HG03045 (cell line): ENCODE data around the gene PHRF1.

Source experiments
- ATAC-seq: cut with Tn5 transposase; IDR thresholded peaks from one replicate; pipeline ENCODE4 v1.9.1; 2021; ENCODE audit warnings: mild to moderate bottlenecking, moderate library complexity; ENCODE audit not compliant: unreplicated experiment

Gene PHRF1, protein sequence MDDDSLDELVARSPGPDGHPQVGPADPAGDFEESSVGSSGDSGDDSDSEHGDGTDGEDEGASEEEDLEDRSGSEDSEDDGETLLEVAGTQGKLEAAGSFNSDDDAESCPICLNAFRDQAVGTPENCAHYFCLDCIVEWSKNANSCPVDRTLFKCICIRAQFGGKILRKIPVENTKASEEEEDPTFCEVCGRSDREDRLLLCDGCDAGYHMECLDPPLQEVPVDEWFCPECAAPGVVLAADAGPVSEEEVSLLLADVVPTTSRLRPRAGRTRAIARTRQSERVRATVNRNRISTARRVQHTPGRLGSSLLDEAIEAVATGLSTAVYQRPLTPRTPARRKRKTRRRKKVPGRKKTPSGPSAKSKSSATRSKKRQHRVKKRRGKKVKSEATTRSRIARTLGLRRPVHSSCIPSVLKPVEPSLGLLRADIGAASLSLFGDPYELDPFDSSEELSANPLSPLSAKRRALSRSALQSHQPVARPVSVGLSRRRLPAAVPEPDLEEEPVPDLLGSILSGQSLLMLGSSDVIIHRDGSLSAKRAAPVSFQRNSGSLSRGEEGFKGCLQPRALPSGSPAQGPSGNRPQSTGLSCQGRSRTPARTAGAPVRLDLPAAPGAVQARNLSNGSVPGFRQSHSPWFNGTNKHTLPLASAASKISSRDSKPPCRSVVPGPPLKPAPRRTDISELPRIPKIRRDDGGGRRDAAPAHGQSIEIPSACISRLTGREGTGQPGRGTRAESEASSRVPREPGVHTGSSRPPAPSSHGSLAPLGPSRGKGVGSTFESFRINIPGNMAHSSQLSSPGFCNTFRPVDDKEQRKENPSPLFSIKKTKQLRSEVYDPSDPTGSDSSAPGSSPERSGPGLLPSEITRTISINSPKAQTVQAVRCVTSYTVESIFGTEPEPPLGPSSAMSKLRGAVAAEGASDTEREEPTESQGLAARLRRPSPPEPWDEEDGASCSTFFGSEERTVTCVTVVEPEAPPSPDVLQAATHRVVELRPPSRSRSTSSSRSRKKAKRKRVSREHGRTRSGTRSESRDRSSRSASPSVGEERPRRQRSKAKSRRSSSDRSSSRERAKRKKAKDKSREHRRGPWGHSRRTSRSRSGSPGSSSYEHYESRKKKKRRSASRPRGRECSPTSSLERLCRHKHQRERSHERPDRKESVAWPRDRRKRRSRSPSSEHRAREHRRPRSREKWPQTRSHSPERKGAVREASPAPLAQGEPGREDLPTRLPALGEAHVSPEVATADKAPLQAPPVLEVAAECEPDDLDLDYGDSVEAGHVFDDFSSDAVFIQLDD (N-terminal part only)

GRCh38 chr11:575996-576768, at the start of gene PHRF1:
PHRF1 (plus strand) TSS chr11:576470; CDS start chr11:581513, 5,043 bp downstream.
- peak; percentile 79 for ATAC-seq

- ATAC-seq = no peak
These were observed 48.0 kb upstream of the PHRF1 start for GRCh38 chr11:528166-528814.

DNA sequence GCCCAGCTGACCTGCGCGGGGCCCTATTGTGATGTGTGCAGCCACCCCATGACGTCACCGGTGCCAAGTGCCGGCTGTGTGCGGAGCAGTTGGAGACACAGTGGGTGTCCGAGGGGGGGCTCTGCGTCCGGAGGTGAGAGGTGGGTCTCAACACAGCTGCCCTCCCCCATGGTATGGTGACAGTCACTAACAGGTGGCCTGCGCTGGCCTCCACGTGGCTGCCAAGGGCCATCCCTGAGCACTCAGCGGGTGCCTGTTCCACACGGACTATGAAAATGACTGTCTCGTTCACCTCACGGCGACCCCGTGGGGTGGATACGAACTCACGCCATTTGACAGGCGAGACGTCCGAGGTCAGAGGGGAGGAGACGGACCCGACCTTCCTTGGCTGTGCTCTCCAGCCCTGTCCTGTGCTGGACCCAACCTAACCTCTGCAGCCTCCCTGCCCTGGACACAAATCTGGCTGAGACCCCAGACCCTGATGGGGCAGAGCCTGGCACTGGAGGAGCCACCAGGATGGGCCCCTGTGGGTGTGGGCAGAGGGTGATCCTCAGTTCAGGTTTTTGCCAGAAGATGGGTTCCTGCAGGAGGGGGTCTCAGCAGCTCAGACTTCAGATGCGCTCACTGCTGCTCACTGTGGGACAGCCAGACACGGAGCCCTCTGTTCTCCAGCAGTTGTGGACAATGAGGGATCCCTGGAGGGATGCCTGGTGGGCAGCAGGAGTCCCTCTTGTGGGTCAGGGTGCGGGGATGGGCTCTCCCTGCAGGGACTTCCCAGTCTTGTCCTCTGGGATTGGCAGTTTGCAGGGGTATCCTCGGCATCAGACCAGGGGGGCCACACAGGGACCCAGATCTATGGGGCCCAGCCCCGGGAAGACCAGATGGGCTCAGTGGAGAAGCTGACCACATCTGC, 47.2 kb upstream of the PHRF1 start:
- ATAC-seq = no peak

DNA sequence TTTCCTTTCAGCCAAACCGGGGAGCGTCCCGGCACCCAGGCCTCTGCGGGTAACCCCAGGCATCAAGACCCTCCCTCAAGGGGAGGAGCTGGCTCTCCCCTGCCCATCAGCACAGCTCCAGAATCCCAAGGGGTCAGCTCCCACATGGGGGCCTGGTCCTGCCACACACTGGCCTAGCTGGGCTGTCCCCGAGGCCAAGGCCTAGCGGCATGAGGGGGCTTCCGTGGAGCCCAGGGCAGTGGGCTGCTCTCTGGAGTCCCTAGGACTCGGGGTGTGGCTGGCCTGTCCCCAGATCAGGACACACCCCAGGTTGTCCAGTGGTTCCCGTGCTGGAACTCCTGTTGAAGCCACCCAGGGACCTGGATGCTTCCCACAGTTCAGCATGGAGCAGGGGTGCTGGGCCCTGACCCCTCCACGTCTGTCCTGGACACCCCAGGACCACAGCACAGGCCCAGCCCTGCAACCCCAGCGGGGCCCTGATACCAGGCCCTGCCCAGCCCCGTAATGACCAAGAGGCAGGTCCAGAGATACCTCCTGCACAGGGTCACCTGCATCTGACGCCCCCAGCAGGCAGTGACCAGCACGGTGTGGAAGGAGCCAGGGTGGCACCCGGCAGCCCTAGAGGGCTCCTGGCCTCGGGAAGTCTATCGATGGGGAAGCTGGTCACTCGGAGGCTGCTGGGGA, 46.4 kb upstream of the PHRF1 start:
- no peak for ATAC-seq

DNA sequence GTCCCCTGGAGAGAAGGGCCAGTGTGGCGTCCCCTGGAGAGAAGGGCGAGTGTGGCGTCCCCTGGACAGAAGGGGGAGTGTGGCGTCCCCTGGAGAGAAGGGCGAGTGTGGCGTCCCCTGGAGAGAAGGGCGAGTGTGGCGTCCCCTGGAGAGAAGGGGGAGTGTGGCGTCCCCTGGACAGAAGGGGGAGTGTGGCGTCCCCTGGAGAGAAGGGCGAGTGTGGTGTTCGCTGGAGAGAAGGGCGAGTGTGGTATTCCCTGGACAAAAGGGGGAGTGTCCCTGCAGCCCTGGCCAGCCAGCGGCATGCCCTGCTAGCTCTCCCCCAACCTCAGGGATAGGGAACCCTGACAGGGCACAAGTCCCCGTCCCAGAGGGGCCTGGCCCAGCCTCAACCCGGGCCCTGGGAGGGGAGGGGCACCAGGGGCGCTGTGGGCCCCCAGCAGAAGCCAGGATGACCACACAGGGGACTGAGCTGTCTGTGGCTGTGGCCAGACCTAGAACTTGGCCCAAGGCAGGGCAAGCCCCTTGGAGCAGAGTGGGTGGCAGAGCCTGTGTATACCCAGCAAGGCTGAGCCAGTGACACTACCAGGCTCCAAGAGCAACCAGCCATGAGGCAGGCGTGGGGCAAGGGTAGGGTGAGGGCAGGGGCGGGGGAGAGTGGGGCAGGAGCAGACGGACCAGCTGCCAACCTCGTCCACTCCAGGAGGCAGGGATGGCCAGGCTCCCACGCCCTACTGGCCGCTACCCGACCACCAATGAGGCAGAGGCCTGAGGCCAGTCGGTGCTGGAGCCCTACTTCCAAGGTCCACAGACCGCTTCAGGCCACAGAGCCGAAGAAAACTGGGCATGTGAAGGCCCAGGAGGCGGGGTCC, 45.1 kb upstream of the PHRF1 start:
- no peak for ATAC-seq

GRCh38 chr11:531919-532526, 44.2 kb upstream of the PHRF1 start:
- ATAC-seq = no peak

- ATAC-seq = no peak
These were observed 43.7 kb upstream of the PHRF1 start for GRCh38 chr11:532527-532985.

GRCh38 chr11:532986-533585, 43.2 kb upstream of the PHRF1 start:
- ATAC-seq = no peak

- ATAC-seq = no peak
These were observed 42.5 kb upstream of the PHRF1 start for GRCh38 chr11:533586-534395.

- ATAC-seq = no peak
These were observed 41.7 kb upstream of the PHRF1 start for GRCh38 chr11:534396-535209.

GRCh38 chr11:535210-535518, 41.1 kb upstream of the PHRF1 start:
- ATAC-seq = peak; percentile 11

- peak; percentile 66 for ATAC-seq
These were observed 40.5 kb upstream of the PHRF1 start, which contains the start of gene HRAS for GRCh38 chr11:535519-536454. HRAS (minus strand) TSS chr11:535576.

DNA sequence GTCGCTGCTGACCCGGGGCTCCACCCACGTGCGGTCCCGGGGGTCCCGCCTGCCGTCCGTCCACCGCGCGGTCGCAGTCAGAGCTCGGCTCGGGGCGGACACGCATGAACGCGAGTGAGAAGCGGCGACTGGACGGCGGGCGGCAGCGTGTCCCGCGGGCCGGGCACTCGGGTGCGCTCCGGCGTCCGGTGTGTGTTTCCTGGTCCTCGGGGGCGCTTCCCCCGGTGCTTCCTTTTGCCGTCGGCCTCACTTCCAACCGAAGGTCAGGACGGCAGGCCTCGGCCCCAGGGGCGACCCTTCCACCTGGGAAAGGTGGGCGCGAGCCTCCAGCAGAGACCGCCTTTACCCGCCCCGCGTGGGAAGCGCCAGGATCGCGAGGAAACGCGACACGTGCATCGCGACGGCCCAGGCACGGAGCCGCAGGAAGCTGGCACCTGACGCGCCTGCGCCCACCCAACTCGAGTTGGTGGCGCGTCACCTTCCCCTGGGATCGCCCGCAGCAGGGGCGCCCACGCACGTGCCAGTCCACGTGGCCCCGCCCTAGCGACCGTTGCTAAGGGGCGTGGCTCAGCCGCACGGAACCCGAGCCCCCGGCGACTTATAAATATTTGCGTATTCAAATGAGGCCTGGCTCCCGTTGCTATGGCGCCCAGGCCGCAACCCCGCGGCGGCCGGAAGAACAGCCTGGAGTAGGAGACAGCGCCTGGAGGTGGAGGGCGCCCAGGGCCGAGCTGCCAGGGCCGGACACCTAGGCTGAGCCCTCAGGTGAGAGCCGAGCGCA, 39.2 kb upstream of the PHRF1 start, which contains the start of gene LRRC56:
TSS of gene LRRC56 (plus strand) at position 687 of the 781 bp plus-strand sequence. CDS start 3,158 bp downstream, outside the sequence.
- peak; percentile 44 for ATAC-seq
